Epithelial cell of proximal tubule (primary cell): ENCODE data around the gene PDE7B. TPM values are rescaled to one million over a fixed set of nuclear protein-coding genes. Genes with fewer than 3 reads are reported as not detected.

Experiments
- DNase-seq: peaks from one replicate; pipeline ENCODE4 v3.0.0-alpha.2; 2011; ENCODE audit warnings: low read depth
- H3K4me3 ChIP-seq: 2 replicates; pipeline ENCODE4 v1.5.1; 2011; ENCODE audit warnings: low read depth, mild to moderate bottlenecking, low read length
- CTCF ChIP-seq: conservative IDR thresholded peaks from 2 replicates; pipeline ENCODE4 v1.5.1; 2012; ENCODE audit warnings: low read depth, mild to moderate bottlenecking, low read length
- total RNA-seq: library from RNA; depleted of rRNA; stranded (reverse); fragments of >200 nt; gene quantifications from 2 replicates; pipeline ENCODE4 v1.2.3, GENCODE V29; 2015

The PDE7B gene
- total RNA-seq, 1 donor from 2014 or later: 2.4 TPM

- no peak overlapping the region for H3K4me3 ChIP-seq
- DNase-seq: no peak
- TF ChIP-seq CTCF: no peak
Observed at GRCh38 chr6:135971351-135971750, 119.8 kb downstream of the PDE7B start.

- no peak for TF ChIP-seq CTCF
- no peak overlapping the region for H3K4me3 ChIP-seq
- DNase-seq: no peak
Observed at GRCh38 chr6:135972150-135972549, 120.6 kb downstream of the PDE7B start.

- TF ChIP-seq CTCF: no peak
- DNase-seq: no peak
- H3K4me3 ChIP-seq: no peak overlapping the region
Observed at GRCh38 chr6:135972586-135972985, 121.1 kb downstream of the PDE7B start.

- DNase-seq: no peak
- H3K4me3 ChIP-seq: no peak overlapping the region
- no peak for TF ChIP-seq CTCF
Observed at GRCh38 chr6:135974426-135974825, 122.9 kb downstream of the PDE7B start.

GRCh38 chr6:135976585-135976984, 125.1 kb downstream of the PDE7B start:
- TF ChIP-seq CTCF: no peak

GRCh38 chr6:135983093-135983492, 131.6 kb downstream of the PDE7B start:
- TF ChIP-seq CTCF: no peak
- H3K4me3 ChIP-seq: no peak overlapping the region
- DNase-seq: no peak

More at GRCh38 chr6:135976585-135976984, 125.1 kb downstream of the PDE7B start:
- no peak for DNase-seq
- no peak overlapping the region for H3K4me3 ChIP-seq

- H3K4me3 ChIP-seq: no peak overlapping the region
- no peak for TF ChIP-seq CTCF
- DNase-seq: no peak
Observed at GRCh38 chr6:135983718-135984343, 132.3 kb downstream of the PDE7B start.
